HG02623 (cell line): ENCODE measurements around the gene SEMA3F.

ENCODE experiments used
- ATAC-seq: cut with Tn5 transposase; IDR thresholded peaks from one replicate; pipeline ENCODE4 v1.9.1; 2021; ENCODE audit warnings: moderate library complexity; ENCODE audit not compliant: unreplicated experiment

The SEMA3F gene

GRCh38 chr3:50169232-50169832 is 14.2 kb downstream of the SEMA3F start:
- no peak for ATAC-seq

DNA sequence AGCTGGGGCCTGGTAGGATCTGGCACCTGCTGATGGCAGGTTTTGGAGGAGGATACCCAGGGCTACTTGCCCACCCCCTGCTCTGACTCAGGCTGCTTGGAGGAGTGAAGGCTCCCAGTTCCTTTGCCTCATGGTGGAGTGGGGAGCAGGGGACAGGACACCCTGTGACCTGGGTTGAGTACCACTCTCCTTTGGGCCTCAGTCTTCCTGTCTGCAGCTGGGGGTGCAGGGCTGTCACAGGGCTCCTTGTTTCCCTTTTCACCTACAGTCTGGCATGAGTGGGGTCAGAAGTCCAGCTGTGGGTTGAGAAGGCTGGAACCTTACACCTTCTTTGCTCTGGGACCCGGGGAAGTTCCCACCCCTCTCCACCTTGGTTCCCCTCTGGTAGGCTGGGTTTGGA is 14.7 kb downstream of the SEMA3F start:
- no peak for ATAC-seq

DNA sequence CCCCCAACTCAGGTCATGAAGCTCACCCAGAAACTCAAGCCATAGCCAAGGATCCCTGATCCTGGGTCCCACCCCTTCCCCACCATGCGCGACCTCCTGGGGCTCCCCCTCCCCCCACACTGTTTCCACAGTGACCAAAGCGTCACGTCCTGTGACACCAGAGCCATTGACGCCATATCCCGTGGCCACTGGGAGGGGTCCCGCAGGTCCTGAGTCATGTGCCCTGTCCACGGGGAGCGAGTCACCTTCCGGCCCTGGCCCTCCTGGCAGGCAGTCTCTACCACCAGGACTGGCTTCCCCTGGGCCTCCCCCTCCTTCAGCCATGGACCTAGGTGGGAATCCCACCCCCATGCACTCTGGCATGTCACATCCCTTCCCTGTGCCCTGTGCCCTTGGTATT is 15.6 kb downstream of the SEMA3F start:
- no peak for ATAC-seq

DNA sequence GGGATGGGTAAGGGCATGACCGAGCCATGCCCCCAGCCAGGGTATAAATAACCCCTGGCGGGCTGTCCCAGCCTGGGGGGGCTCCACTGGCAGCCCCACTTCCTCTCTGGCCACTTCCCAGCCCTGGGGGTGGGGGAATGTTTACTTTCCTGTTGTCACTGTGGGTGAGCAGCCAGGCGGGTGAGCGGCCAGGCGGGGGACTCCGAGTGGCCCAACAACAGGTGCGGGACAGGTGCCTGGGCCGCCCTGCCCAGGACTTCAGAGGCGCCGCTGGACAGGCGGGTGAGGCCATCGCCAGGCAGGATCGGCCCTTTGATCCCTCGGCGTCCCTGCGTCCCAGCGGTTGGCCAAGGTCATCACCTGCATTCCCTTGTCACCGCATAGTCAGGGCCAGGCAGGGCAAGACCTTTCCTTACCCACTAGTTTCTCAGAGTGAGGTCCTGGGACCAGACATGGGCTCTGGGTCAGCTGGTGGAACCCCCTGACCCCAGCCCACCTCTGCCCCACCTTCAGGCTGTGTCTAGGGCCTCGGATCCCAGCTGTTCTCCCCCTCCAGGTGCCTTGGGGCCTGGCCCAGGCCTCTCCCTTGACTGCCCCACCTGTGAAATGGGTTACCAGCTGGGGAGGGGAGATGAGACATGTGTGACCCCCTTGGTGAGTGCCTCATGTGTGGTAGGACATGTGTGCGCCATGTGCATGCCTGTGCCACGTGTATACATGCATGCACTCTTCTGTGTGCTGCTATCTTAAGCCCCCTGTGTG is 16.6 kb downstream of the SEMA3F start:
- ATAC-seq = no peak

- no peak for ATAC-seq
These were observed 17.6 kb downstream of the SEMA3F start for GRCh38 chr3:50172626-50173220.

DNA sequence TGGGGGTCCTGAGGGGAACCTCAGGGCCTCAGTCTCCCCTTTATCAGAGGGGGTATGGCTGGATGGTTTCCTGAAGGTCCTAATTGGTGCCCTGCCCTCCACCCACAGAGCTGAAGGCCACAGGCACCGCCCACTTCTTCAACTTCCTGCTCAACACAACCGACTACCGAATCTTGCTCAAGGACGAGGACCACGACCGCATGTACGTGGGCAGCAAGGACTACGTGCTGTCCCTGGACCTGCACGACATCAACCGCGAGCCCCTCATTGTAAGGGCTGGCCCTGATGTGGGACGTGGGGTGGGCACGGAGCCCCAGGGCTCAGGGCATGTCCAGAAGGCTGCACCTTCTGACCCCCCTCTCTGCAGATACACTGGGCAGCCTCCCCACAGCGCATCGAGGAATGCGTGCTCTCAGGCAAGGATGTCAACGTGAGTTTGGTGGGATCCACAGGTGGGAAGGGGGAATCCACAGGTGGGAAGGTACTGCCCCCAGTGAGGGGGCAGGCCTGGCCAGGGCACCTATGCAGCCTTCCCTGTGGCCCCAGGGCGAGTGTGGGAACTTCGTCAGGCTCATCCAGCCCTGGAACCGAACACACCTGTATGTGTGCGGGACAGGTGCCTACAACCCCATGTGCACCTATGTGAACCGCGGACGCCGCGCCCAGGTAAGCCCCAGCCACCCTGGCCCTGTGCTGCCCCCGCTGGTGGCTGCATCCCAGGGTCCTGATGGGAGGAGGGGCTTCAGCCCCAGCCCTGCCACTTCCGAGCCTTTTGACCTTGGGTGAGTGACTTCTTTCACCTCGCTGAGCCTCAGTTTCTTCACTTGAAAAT is 18.8 kb downstream of the SEMA3F start:
- ATAC-seq = no peak

- ATAC-seq = no peak
These were observed 19.4 kb downstream of the SEMA3F start for GRCh38 chr3:50174517-50174895.

- no peak for ATAC-seq
These were observed 19.9 kb downstream of the SEMA3F start for GRCh38 chr3:50174947-50175524.

- no peak for ATAC-seq
These were observed 22.2 kb downstream of the SEMA3F start for GRCh38 chr3:50177346-50177745.

- no peak for ATAC-seq
These were observed 24.6 kb downstream of the SEMA3F start for GRCh38 chr3:50179710-50180109.

DNA sequence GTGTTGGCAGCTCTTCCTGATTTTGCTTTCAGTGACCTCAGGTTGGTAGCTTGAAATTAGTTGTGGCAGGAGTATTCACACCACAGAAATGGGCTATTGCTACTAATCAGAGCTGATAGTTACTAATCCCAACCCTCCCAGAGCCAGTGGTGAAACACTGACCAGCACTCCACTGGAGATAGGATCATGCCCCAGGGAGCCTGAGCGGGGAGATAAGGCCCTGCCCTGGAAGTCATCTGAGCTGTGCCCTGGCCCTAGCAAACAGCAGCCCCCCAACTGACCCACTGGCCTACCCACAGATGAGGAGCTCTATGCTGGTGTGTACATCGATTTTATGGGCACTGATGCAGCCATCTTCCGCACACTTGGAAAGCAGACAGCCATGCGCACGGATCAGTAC is 26.9 kb downstream of the SEMA3F start:
- no peak for ATAC-seq

DNA sequence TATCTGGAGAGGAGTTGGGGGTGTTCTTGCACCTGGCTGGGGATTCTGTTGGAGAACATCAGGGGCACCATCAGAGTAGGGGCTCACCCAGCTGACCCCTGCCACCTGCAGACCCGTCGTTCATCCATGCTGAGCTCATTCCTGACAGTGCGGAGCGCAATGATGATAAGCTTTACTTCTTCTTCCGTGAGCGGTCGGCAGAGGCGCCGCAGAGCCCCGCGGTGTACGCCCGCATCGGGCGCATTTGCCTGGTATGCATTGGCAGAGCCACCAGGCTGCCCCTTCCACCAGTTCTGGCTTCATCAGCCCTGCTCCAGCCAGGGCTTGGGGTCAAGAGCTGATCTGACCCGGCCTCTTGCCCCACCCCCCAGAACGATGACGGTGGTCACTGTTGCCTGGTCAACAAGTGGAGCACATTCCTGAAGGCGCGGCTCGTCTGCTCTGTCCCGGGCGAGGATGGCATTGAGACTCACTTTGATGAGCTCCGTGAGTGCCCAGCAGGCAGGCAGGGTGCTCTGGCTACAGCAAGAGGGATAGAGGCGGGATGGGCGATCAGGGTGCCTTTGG is 27.5 kb downstream of the SEMA3F start:
- no peak for ATAC-seq

- ATAC-seq = no peak
These were observed 28.6 kb downstream of the SEMA3F start for GRCh38 chr3:50183755-50184154.

GRCh38 chr3:50184242-50184978 is 29.3 kb downstream of the SEMA3F start:
- ATAC-seq = no peak

- ATAC-seq = no peak
These were observed 30.1 kb downstream of the SEMA3F start for GRCh38 chr3:50185230-50185629.

- ATAC-seq = no peak
These were observed 31.0 kb downstream of the SEMA3F start for GRCh38 chr3:50186096-50186495.

DNA sequence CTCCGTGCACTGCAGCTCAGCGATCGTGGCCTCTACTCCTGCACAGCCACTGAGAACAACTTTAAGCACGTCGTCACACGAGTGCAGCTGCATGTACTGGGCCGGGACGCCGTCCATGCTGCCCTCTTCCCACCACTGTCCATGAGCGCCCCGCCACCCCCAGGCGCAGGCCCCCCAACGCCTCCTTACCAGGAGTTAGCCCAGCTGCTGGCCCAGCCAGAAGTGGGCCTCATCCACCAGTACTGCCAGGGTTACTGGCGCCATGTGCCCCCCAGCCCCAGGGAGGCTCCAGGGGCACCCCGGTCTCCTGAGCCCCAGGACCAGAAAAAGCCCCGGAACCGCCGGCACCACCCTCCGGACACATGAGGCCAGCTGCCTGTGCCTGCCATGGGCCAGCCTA is 32.6 kb downstream of the SEMA3F start:
- ATAC-seq = no peak

- ATAC-seq = no peak
These were observed 34.1 kb downstream of the SEMA3F start for GRCh38 chr3:50189274-50189673.

GRCh38 chr3:50189989-50190388 is 34.9 kb downstream of the SEMA3F start:
- no peak for ATAC-seq
